Stimulated activated CD8-positive, alpha-beta memory T cell treated with anti-CD3 and anti-CD28 coated beads, Interleukin-4, amount 100 ng/mL, for 1 hour (primary cell): ENCODE results near the gene KLF3.

Experiments
- DNase-seq, 2 donors: peaks; one replicate each; pipeline ENCODE4 v3.0.0-alpha.2; 2020; ENCODE audit warnings: low read depth in 2 of 2, low spot score in 1 of 2

KLF3 gene

DNA sequence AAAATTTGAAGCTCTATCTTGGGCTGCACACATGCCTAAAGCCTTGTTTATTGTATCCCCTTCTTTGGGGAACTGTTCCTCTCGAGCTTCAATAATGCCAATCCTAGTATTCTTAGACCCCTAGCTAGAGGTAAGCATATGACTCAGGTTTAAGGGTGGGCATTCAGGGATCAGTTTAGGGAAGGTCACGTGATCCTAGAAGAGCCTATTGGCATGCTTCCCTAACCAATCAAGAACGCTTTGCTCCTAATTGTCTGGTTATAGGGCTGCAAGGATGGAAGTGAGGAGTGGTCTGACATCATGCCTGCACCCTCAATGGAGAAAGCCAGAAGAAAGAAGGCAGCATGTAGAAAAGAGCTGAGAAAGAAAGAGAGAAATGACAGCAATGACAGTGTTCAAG lies 71.9 kb downstream of the KLF3 start:
- no peak for DNase-seq

DNA sequence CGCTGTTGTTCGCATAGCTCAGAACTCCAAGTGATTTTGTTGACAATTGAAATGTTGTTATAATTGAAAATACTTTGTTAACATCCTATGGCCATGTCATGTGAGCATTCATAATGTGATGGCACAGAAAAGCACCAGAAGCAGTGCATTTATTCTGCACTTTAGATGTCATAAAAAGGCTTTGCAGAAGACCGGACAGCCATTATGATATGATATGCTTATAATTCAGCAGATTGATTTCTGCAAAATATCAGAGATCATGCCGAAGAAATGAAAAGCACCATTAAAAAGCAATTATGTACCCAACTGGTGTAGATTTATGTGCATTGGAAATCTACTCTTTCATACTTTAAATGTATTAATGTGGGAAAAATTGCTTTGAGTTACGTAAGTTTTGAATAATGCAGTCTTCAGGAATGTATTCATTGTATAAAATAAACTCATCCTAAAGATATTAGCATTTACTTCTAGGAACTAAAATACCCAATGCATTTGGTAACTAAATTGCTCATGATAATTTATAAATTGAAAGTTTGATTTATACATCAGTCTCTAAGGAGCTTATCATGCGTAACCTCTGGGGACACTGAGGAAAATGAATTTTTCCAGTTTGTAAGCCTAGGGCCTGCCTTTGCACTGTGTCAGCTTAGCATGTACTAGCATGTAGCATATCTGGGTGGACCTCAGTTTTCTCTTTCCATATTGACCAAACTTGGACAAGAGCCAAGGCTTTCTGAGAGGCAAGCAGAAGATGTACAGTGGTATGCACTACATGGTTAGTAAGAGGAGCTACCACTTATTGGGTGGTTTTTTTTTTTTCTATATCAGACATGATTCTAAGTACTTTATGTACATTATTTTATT lies 75.2 kb downstream of the KLF3 start:
- DNase-seq, result no peak

DNA sequence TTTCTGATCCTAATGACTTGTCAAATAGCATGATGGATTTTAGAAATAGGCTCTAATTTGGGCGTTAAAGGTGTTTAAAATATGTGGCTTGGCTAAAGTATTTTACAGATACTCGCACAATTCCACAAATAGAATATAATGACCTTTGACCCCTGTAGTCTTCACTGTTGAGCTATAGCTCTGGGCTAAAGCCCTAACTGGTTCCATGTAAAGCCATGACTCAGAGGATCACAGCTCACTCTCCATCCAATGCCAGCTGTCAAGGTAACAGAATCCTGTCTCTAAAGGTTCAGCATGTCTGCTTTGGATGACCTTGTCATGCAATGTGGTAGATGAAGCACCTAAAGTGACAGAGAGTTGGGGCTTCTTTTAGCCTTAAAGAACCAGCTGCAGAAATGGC lies 76.3 kb downstream of the KLF3 start:
- no peak for DNase-seq

DNA sequence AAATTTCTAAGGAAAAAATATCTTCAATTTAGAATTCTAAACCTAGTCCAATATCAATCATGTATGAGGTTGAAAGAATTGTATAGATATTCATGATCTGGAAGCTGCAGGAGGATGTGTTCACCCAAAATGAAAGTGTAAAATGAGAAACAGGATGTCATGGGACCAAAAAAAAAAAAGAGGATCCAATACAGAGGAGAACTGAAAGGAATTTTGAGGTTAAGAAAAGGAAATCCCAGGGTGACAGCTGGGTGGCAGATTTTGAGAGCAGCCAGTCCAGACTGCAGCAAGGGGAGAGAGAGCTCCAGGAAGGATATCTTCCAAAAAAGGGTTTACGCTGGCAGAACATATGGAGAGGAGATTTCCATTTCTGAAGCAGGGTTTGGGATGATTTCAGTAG lies 79.9 kb downstream of the KLF3 start:
- no peak for DNase-seq

DNA sequence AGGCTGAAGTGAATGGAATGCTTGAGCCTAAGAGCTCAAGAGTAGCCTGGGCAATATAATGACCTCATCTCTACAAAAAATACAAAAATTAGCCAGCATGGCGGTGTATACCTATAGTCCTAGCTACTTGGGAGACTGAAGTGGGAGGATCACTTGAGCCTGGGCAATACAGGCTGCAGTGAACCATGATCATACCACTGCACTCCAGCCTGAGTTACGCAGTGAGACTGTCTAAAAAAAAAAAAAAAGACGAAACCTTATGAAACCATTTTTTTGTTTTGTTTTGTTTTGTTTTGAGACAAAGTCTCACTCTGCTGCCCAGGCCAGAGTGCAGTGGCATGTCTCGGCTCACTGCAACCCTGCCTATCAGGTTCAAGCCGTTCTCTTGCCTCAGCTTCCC lies 81.9 kb downstream of the KLF3 start:
- DNase-seq, result no peak

DNA sequence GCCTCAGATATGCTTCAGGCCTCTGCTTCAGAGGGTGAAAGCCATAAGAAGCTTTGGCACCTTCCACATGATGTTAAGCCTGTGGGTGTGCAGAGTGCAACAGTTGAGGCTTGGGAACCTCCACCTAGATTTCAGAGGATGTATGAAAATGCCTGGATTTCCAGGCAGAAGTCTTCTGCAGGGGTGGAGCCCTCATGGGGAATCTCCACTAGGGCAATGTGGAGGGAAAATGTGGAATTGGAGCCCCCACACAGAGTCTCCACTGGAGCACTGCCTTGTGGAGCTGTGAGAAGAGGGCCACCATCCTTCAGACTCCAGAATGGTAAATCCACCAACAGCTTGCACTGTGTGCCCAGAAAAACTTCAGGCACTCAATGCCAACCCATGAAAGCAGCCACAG lies 83.6 kb downstream of the KLF3 start:
- DNase-seq, result no peak

DNA sequence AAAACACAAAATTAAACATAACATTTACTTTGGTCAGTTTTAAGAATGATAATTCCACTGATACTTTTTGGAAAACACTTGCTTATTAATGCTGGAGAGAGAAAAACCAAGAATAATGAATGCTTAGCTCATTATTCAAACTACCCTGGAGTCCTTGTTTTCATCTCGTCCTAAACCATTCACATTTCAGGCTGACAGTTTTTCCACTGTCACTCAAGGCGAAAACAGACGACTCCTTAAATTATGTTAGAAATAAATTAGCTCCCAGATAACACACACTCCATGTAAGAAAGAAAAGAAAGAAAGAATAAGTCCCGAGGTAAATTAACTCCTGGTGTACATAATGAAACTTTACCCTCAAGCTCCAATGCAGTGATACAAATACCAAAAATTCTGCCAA lies 85.3 kb downstream of the KLF3 start:
- DNase-seq, result no peak
